GM12878 (cell line): ENCODE results near the gene CHAT. TPM values are rescaled to one million over a fixed set of nuclear protein-coding genes. Genes with fewer than 3 reads are reported as not detected.

Experiments used
- HCFC1 ChIP-seq: fragments of 150-350 bp; IDR thresholded peaks from 2 replicates; pipeline ENCODE4 v1.6.1; 2014; ENCODE audit warnings: low read length
- polyA plus RNA-seq, 11 experiments: library from polyadenylated mRNA; depleted of rRNA in 4 of 11; unstranded in 6 of 11; stranded (reverse) in 5 of 11; fragments of >200 nt; fragmentation: Nextera tagmentation in 4 of 11; fragmentation: Illumina TruSeq in 1 of 11; extraction: Ambion mirVana in 4 of 11; extraction: Trizol in 1 of 11; gene quantifications; 1 replicate in 1 of 11; 2 replicates in 10 of 11; pipeline versions ENCODE4 v1.2.1 to v1.2.3, GENCODE V29; 2011 to 2016; ENCODE audit warnings: inconsistent platforms in 2 of 11, missing spikeins in 2 of 11, low read depth in 1 of 11
- total RNA-seq, 4 experiments: library from RNA; depleted of rRNA in 3 of 4; stranded (reverse); fragments of >200 nt in 3 of 4; fragmentation: Illumina TruSeq in 1 of 4; extraction: Trizol in 1 of 4; gene quantifications; 2 replicates each; pipeline versions ENCODE4 v1.2.1 to v1.2.3, GENCODE V29; 2013 to 2021
- TF ChIP-seq, protein P1 (sequence below): fragments of 450-650 bp; IDR thresholded peaks from 2 replicates; pipeline ENCODE4 v1.6.1; 2017; ENCODE audit warnings: mild to moderate bottlenecking, moderate library complexity
- TF ChIP-seq, protein P2 (sequence below): fragments of 150-350 bp; IDR thresholded peaks from 2 replicates; pipeline ENCODE4 v1.6.1; 2016; ENCODE audit warnings: low read depth, low read length

CHAT gene
- total and polyA plus RNA-seq, 10 of the 15 experiments (the other 5 are each of a cell fraction or from before 2014, with no cell fraction given) = not detected

DNA sequence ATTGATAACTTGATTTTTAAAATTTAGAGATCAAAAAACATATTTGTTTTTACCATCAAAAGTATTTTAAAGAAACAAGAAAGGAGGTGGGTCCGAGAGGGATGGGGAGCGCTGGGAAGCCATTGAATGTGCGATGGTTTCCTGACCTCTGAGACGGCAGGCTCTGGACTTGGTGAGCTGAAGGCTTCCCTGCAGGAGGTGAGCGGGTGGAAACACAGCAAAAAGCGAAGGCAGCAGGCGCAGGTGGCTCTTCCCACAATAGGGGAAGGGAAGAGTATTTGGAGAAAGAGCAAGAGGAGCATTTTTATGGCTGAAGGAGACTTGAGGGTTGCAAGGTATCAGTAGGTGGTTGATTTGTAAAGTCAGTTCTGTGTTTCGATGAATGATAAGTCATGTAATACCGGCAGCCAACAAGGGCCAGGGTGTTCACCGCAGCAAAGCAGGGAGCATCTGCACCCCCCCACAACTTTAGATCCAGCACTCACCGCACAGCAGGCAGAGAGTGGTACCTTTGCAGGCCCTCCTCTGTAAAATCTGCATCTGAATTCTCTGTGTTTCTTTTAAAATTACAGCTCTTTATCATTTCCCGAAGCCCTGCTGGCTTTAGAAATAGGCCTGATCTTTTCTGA is 76.2 kb downstream of the CHAT start (continued):
- TF ChIP-seq, protein P1, sequence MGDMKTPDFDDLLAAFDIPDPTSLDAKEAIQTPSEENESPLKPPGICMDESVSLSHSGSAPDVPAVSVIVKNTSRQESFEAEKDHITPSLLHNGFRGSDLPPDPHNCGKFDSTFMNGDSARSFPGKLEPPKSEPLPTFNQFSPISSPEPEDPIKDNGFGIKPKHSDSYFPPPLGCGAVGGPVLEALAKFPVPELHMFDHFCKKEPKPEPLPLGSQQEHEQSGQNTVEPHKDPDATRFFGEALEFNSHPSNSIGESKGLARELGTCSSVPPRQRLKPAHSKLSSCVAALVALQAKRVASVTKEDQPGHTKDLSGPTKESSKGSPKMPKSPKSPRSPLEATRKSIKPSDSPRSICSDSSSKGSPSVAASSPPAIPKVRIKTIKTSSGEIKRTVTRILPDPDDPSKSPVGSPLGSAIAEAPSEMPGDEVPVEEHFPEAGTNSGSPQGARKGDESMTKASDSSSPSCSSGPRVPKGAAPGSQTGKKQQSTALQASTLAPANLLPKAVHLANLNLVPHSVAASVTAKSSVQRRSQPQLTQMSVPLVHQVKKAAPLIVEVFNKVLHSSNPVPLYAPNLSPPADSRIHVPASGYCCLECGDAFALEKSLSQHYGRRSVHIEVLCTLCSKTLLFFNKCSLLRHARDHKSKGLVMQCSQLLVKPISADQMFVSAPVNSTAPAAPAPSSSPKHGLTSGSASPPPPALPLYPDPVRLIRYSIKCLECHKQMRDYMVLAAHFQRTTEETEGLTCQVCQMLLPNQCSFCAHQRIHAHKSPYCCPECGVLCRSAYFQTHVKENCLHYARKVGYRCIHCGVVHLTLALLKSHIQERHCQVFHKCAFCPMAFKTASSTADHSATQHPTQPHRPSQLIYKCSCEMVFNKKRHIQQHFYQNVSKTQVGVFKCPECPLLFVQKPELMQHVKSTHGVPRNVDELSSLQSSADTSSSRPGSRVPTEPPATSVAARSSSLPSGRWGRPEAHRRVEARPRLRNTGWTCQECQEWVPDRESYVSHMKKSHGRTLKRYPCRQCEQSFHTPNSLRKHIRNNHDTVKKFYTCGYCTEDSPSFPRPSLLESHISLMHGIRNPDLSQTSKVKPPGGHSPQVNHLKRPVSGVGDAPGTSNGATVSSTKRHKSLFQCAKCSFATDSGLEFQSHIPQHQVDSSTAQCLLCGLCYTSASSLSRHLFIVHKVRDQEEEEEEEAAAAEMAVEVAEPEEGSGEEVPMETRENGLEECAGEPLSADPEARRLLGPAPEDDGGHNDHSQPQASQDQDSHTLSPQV = no peak
- TF ChIP-seq, protein P2, sequence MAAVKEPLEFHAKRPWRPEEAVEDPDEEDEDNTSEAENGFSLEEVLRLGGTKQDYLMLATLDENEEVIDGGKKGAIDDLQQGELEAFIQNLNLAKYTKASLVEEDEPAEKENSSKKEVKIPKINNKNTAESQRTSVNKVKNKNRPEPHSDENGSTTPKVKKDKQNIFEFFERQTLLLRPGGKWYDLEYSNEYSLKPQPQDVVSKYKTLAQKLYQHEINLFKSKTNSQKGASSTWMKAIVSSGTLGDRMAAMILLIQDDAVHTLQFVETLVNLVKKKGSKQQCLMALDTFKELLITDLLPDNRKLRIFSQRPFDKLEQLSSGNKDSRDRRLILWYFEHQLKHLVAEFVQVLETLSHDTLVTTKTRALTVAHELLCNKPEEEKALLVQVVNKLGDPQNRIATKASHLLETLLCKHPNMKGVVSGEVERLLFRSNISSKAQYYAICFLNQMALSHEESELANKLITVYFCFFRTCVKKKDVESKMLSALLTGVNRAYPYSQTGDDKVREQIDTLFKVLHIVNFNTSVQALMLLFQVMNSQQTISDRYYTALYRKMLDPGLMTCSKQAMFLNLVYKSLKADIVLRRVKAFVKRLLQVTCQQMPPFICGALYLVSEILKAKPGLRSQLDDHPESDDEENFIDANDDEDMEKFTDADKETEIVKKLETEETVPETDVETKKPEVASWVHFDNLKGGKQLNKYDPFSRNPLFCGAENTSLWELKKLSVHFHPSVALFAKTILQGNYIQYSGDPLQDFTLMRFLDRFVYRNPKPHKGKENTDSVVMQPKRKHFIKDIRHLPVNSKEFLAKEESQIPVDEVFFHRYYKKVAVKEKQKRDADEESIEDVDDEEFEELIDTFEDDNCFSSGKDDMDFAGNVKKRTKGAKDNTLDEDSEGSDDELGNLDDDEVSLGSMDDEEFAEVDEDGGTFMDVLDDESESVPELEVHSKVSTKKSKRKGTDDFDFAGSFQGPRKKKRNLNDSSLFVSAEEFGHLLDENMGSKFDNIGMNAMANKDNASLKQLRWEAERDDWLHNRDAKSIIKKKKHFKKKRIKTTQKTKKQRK = no peak
- no peak for TF ChIP-seq HCFC1
